ENCODE measurements around the gene GGTLC2. TPM values are rescaled to one million over a fixed set of nuclear protein-coding genes. Genes with fewer than 3 reads are reported as not detected.
"Not testable (repeated sequence)": the region's sequence is repeated elsewhere in the genome, so short reads cannot be mapped to it uniquely, and the experiment has no call there.

Gene GGTLC2
- total and polyA plus RNA-seq, 2 experiments from 2014 or later = 0.37 TPM; not detected in 1

- 85% methylated on average over 3 of the region's 8 CpGs for WGBS (ENCODE audit: low lambda C conversion rate, missing lambda C conversion rate)
- not testable (repeated sequence) for H3K9me3 ChIP-seq (ENCODE audit: low read depth); H3K36me3 ChIP-seq (replicated peaks; ENCODE audit: insufficient read depth, low read depth); H3K4me2 ChIP-seq; H2AFZ ChIP-seq; H3K9me2 ChIP-seq (replicated peaks; ENCODE audit: insufficient read depth); H3K27me3 ChIP-seq; H3K79me2 ChIP-seq; H3K4me1 ChIP-seq (ENCODE audit: insufficient read depth); DNase-seq (ENCODE audit: low spot score); H3K4me3 ChIP-seq; H4K20me1 ChIP-seq (ENCODE audit: insufficient read depth, poor library complexity, severe bottlenecking)
- peak overlapping the region; percentile 53 for H3K27ac ChIP-seq
Measured at GRCh38 chr22:22650803-22651515, 6.5 kb downstream of the GGTLC2 start.

- not testable (repeated sequence) for H4K20me1 ChIP-seq (ENCODE audit: insufficient read depth, poor library complexity, severe bottlenecking); H3K9me2 ChIP-seq (replicated peaks; ENCODE audit: insufficient read depth); H3K79me2 ChIP-seq; H3K36me3 ChIP-seq (replicated peaks; ENCODE audit: insufficient read depth, low read depth); H2AFZ ChIP-seq; H3K27me3 ChIP-seq; H3K4me2 ChIP-seq; H3K4me1 ChIP-seq (ENCODE audit: insufficient read depth); H3K9me3 ChIP-seq (ENCODE audit: low read depth); H3K4me3 ChIP-seq
- DNase-seq (ENCODE audit: low spot score) = peak; percentile 40
- H3K27ac ChIP-seq = peak overlapping the region; percentile 53
- 37% methylated on average over 9 of the region's 10 CpGs for WGBS (ENCODE audit: low lambda C conversion rate, missing lambda C conversion rate)
Measured at GRCh38 chr22:22651593-22651992, 7.2 kb downstream of the GGTLC2 start.

- H3K4me2 ChIP-seq; H3K27me3 ChIP-seq; H3K4me3 ChIP-seq; H3K9me2 ChIP-seq (replicated peaks; ENCODE audit: insufficient read depth); H3K79me2 ChIP-seq; DNase-seq (ENCODE audit: low spot score); H3K36me3 ChIP-seq (replicated peaks; ENCODE audit: insufficient read depth, low read depth); H3K4me1 ChIP-seq (ENCODE audit: insufficient read depth); H3K9me3 ChIP-seq (ENCODE audit: low read depth); H3K27ac ChIP-seq; H4K20me1 ChIP-seq (ENCODE audit: insufficient read depth, poor library complexity, severe bottlenecking); H2AFZ ChIP-seq: not testable (repeated sequence)
- 69% methylated on average over 11 of the region's 12 CpGs for WGBS (ENCODE audit: low lambda C conversion rate, missing lambda C conversion rate)
Measured at GRCh38 chr22:22652102-22652501, 7.7 kb downstream of the GGTLC2 start.

GRCh38 chr22:22652573-22652972, 8.2 kb downstream of the GGTLC2 start:
- not testable (repeated sequence) for H2AFZ ChIP-seq; H3K4me3 ChIP-seq; H3K9me3 ChIP-seq (ENCODE audit: low read depth); H4K20me1 ChIP-seq (ENCODE audit: insufficient read depth, poor library complexity, severe bottlenecking); H3K9me2 ChIP-seq (replicated peaks; ENCODE audit: insufficient read depth); H3K4me1 ChIP-seq (ENCODE audit: insufficient read depth); H3K79me2 ChIP-seq; H3K4me2 ChIP-seq; H3K36me3 ChIP-seq (replicated peaks; ENCODE audit: insufficient read depth, low read depth); H3K27me3 ChIP-seq; H3K27ac ChIP-seq; DNase-seq (ENCODE audit: low spot score)
- 93% methylated on average over 2 of the region's 6 CpGs for WGBS (ENCODE audit: low lambda C conversion rate, missing lambda C conversion rate)

GRCh38 chr22:22653677-22654381, 9.4 kb downstream of the GGTLC2 start:
- 57% methylated on average over 10 of the region's 13 CpGs for WGBS (ENCODE audit: low lambda C conversion rate, missing lambda C conversion rate)
- not testable (repeated sequence) for H3K27me3 ChIP-seq; H3K4me3 ChIP-seq; H3K9me3 ChIP-seq (ENCODE audit: low read depth); H3K4me1 ChIP-seq (ENCODE audit: insufficient read depth); H3K79me2 ChIP-seq; DNase-seq (ENCODE audit: low spot score); H4K20me1 ChIP-seq (ENCODE audit: insufficient read depth, poor library complexity, severe bottlenecking); H3K9me2 ChIP-seq (replicated peaks; ENCODE audit: insufficient read depth); H2AFZ ChIP-seq; H3K27ac ChIP-seq; H3K36me3 ChIP-seq (replicated peaks; ENCODE audit: insufficient read depth, low read depth); H3K4me2 ChIP-seq

- H3K9me2 ChIP-seq (replicated peaks; ENCODE audit: insufficient read depth) = no peaks in the 10 kb centered on the region
- H3K36me3 ChIP-seq (replicated peaks; ENCODE audit: insufficient read depth, low read depth) = no peaks in the 10 kb centered on the region
- no peak for DNase-seq (ENCODE audit: low spot score)
- H4K20me1 ChIP-seq (ENCODE audit: insufficient read depth, poor library complexity, severe bottlenecking) = no peaks in the 10 kb centered on the region
- no peaks in the 10 kb centered on the region for H3K9me3 ChIP-seq (ENCODE audit: low read depth)
- TF ChIP-seq CTCF (IDR thresholded peaks at IDR 0.05; ENCODE audit: poor library complexity) (no peak), EZH2 (IDR thresholded peaks at IDR 0.05; ENCODE audit: borderline replicate concordance) (no peak), EZH2phosphoT487 (IDR thresholded peaks at IDR 0.05; ENCODE audit: low read depth, severe bottlenecking, unreplicated experiment) (no peak)
- no peaks in the 10 kb centered on the region for H3K79me2 ChIP-seq
- no peak overlapping the region for H3K4me3 ChIP-seq
- 81% methylated on average over 8 of the region's 8 CpGs for WGBS (ENCODE audit: low lambda C conversion rate, missing lambda C conversion rate)
- peaks cover 4% of the 10 kb centered on the region for H3K4me1 ChIP-seq (ENCODE audit: insufficient read depth)
- H3K27ac ChIP-seq = no peak overlapping the region
- peaks cover 2% of the 10 kb centered on the region for H3K27me3 ChIP-seq
- no peak overlapping the region for H2AFZ ChIP-seq
- H3K4me2 ChIP-seq = no peak overlapping the region
Measured at GRCh38 chr22:22655452-22656290, 11.3 kb downstream of the GGTLC2 start.
